Activated CD8-positive, alpha-beta memory T cell treated with anti-CD3 and anti-CD28 coated beads, Interleukin-2, amount 50 U/mL, for 1 hour (primary cell): ENCODE results near the gene GALT.
"Not testable (repeated sequence)": the region's sequence is repeated elsewhere in the genome, so short reads cannot be mapped to it uniquely, and the experiment has no call there.

ENCODE experiments used
- DNase-seq: peaks from one replicate; pipeline ENCODE4 v3.0.0-alpha.2; 2020; ENCODE audit errors: extremely low read depth

The GALT gene

DNA sequence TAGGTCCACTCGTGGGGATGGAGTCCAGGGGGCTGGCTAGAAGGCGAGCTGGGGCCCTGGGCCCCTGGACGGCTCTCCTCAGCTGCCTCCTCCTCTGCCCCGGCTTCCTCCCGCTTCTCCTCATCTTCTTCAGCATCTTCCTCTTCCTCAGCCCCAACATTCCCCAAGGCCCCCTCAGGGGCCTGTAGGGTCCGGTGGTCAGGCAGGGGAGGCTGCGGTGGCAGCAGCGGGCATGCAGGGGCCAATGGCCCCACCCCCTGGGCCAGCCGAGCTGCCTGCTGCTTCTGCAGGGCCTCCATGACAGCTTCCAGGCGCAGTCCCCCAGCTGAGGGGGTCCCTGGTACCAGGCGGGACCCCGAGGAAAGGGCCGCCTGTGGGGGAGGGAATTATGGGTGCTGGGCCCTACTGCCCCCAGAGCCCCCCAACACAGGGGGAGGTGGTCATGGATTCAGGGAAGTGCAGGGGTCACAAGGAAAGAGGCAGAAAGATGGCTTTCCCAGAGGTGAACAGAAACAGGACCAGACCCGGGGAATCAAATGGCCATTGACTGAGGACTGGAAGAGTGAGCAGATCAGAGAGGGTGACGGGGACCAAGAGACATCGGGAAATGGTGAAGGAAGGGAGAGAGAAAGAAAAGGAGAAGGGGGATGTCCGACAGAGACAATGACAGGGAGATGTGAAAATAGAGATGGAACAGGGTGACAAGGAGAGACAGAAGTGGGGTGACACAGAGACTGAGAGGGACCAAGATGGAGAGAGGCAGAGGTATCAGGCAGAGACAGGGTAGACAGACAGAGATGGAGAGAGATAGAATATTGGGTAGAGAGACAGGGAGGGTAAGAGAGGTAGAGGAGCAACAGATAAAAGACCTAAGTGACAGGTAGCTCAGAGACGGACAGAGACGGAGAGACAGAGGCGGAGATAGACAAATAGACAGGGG, 18.5 kb upstream of the GALT start:
- no peak for DNase-seq

DNA sequence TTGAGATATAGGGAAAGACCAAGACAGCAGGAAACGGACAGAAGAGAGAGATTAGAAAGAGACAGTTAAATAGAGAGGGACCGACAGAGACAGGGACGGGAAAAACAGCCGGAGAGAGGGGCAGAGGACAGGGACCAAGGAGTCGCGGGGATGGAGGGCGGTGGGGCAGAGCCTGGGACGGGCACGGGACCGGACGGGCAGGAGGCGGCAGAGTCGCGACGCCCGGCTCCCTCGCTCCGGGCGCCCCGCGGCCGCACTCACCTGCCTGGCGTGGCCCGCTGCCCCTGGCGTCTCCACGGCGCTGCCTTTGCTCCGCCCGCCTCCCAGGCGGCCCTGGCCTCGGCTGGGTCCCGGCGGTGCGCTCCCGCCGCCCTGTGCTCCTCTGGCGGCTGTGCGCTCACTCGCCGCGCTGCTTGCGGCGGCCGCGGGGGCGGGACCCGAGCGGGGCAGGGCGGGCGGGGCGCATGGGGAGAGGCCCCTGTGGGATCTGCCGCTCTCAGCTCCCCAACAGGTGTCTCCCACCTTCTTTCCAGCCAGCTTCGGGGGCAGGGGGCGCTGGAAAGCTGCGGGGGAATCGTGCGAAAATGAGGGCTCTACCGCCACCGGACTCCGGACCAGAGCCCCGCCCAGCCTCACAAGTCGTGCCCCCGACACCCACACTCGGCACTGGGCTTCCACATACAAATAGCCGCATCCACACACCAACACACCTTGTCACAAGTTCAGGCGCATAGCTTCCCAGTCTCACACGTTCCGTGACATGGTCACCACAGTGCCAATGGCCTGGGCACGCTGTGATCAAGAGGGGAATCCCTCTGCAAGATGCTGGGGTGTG, 17.6 kb upstream of the GALT start, which contains the start of gene ARID3C:
ARID3C (minus strand) TSS at position 411 of the 835 bp plus-strand sequence. CDS start 1,052 bp downstream, outside the sequence.
- no peak for DNase-seq

DNA sequence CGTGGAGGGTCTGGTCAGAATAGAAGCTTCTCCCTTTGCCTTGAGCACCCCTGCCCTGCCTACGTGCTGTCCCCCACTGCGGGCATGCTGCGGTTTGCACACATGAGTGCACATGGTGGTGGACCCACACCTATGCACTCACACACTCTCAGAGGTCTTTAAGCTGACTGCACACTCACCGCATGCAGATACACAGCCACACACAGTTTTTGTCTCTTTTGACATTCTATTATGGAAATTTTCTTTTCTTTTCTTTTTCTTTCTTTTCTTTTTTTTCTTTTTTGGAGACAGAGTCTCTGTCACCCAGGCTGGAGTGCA, 17.0 kb upstream of the GALT start:
- no peak for DNase-seq

DNA sequence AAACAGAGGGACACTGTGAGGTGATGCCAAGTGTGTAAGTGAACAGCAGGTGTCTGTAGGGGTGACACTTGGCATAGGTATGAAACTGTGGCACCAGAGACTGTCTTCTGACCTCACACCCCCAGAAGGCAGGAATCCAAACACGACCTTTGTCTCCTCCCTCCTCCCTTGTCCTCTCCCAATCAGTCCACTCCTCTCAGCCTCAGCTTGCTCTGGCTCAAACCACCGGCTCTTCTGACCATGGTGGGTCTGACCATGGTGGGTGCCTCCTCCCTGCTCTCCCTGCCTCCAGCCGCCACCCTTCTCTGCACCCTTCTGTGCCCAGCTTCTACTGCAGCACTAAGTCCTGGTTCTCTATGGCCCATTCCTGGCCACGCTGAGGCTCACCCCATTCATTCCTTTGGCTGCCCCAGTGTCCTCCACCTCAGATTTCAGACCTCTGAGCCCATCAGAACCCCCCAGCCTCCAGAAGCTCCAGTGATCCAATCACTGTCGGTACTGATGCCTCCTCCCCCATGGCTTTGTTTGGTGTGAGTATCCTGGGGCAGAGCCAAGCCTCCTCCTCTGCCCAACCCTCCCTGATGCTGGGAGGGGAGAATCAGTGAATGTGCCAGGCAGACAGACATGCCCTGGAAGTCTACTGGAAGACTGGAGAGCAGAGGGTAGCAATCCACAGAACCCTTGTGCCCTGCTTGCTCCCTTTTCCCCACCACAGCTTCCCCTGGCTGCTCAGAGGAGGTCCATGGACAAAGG, 15.9 kb upstream of the GALT start:
- DNase-seq: no peak

DNA sequence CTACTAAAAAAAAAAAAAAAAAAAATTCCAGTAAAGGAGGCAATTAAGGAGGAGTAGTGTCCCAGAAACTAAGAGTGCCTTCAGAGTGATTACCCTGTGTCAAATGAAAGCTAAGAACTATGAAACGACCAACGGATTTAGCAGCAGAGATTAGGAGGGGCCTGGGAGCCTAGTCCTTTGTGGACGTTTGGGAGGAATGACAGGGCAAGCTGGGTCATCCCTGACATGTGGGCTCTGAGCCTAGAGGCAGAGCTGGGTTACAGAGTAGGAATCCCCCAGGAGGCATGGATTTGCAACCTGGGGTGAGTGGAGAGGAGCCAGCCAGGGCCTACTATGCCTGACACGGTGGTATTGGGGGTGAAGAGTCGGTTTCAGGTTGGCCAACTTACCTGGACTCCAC, 13.3 kb upstream of the GALT start:
- no peak for DNase-seq

DNA sequence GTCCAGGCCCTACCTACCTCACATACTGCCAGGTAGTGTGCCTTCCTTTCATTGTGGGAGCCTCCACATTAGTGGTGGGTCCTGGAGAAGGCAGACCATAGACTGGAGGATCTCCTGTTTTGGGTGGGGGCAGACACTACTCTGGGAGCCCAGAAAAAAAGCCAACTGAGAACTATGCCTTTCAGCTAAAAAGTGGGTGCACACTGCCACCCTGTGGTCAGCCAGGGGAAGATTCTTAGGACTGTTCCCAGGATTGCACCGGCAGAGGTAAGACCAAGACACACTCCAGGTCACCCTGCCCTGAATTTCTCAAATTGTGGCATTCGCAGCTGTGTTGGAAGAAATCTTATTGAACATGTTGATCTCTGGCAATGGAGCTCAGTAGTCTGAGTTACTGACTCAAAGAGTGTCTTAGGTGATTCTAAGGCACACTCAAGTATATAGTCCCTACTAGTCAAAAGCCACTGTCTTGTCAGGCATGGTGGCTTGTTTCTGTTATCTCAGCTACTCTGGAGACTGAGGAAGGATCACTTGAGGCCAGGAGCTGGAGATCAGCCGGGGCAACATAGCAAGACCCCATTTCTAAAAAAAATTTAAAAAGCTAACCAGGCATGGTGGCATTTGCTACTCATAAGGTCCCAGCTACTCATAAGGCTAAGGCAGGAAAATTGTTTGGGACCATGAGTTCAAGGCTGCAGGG, 12.5 kb upstream of the GALT start:
- no peak for DNase-seq

DNA sequence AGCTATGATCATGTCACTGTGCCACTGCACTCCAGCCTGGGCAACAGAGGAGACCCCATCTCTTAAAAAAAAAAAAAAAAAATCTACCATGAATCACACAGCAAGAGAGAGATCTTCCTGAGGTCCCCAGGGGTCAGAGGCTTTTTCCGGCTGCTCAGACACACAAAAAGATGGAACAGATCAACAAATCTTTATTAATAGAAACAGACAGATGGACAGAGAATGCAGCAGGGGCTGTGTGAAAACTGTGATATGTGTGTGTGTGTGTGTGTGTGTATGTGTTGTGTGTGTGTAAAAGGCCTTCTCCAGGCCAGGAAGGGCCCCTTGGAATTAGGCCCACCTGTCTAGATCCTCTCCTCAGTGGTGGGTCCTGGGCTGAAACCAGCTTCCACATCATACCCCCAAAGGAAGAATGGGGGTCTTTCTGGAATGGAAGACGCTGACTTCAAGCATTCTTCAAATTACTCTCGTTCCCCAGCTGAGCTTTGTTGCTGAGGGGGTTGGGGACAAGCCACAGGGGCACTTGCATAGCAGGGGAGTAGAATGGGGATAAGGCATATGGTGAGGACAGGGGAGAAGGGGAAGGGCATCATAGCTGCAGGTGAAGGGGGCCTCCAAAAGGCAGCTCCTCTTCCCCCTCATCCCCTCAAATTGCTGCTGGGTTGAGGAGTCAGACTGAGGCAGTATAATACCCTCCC, 11.8 kb upstream of the GALT start:
- DNase-seq: no peak

DNA sequence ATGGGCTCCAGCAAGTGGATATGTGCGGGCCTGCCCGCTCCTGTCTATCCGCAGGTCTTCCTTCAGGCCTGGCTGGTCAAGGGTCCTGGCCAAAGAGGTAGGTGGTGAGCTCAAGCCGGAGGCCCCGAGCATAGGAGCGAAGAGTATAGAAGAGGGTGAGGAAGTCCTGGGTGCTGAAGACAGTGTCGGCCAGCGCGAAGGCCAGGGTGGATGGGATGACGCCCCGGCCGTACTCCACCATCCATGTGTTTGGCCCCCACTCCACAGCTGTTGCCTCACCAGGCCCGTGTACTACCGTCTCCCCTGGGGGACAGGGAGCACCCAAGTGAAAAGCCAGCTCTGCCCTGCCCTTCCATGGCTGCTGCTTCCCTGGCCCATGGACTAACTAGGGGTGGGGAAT, 10.9 kb upstream of the GALT start:
- DNase-seq: no peak

DNA sequence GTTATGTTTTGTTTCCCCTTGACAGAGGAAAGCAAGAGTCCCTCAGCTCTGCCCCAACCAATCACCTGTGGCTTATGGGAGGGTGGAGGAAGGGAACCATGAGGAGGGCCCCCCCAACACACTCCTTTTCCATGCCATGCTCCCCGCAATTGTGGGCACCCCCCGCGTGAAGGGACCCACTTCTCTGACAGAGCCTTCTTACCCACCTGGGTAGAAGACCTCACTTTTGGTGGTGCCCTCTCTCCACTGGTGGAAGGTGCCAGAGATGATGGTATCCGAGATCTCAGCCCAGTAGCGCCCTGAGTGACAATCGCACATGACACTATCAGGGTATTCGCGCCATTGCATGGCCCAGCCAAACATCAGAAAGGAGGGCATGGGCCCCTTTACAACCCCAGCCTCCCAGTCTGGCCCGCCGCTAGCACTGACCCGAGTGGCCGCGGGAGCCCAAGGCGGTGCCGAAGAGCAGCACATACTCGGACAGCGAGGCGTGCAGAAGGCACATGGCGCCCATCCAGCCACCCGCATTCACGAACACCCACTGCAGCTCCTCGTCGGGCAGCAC, 9.6 kb upstream of the GALT start:
- no peak for DNase-seq

DNA sequence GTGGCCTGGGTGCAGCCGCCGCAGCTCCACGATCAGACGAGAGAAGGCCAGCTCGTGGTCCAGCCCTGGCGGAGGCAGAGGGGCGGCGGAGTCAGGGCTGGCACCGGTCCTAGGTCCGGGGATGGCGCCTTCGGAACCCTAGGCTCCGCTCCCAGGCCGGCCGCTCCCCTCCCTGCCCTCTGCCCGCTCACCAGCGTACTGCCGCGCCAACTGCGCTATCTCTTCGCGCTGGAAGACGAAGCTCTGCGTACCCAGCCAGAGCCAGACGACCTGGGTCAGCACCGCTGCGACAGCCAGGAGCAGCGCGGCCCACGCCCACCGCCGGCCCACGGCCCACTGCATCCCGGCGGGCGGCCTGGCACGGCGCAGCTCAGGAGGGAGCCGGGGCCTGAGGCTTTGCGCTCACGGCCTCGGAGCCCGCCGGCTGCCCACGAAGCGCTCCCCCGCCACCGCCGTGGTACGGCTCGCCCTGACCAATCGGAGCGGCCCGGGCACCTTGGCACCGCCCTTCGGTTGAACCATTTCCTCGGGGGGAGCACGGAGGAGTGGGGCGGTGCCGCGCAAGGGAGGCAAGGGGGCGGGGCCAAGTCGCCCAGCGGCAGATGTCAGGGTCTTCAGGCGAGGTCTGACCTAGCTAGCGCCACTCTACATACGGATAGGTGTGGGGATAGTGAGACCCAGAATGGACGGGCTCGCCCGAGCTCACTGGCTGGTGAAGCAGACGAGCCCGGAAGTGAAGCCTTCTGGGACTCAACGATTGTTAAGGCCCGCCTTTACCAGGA, 8.9 kb upstream of the GALT start, which contains the start of gene SIGMAR1:
SIGMAR1 (minus strand) TSS at position 432 of the 782 bp plus-strand sequence; CDS start at position 342, 90 bp downstream.
- DNase-seq: peak; percentile 76

DNA sequence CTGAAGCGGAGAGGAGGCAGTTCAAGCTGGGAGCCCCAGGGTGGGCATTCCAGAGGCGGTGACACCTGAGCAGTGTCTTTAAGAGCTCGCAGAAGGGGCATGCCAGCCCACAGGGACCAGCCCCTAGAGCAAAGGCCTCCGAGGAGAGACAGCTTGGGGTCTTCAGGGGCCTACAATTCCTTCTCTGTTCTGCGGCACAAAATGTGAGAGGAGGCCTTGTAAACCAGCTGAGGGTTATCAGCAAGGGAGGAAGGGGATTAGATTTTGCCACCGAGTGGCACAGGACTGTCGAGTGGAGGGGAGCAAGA, 8.4 kb upstream of the GALT start:
- no peak for DNase-seq

DNA sequence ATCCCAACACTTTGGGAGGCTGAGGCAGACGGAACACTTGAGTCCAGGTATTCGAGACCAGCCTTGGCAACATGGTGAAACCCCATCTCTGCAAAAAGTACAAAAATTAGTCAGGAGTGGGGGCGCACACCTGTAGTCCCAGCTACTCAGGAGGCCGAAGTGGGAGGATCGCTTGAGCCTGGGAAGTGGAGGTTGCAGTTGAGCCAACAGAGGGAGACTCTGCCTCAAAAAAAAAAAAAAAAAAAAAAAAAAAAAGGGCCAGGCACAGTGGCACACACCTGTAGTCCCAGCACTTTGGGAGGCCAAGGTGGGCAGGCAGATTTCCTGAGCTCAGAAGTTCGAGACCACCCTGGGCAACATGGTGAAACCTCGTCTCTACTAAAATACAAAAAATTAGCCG, 7.2 kb upstream of the GALT start:
- DNase-seq: not testable (repeated sequence)

DNA sequence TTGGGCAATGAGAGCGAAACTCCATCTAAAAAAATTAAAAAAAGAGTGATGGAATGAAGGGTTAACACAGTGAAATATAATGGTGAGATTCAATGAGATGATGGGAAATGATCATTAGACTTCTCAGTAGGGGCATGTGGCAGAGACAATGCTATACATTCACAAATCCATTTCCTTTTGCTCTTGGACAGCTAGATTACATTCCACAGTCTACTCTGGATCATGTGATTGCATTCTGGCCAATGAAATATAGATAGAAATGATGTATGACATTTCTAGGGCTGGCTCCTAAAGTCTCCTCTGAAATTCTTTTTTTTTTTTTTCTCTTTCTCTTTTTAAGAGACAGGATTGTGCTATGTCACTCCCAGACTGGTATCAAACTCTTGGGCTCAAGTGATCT, 3.8 kb upstream of the GALT start:
- DNase-seq: no peak

DNA sequence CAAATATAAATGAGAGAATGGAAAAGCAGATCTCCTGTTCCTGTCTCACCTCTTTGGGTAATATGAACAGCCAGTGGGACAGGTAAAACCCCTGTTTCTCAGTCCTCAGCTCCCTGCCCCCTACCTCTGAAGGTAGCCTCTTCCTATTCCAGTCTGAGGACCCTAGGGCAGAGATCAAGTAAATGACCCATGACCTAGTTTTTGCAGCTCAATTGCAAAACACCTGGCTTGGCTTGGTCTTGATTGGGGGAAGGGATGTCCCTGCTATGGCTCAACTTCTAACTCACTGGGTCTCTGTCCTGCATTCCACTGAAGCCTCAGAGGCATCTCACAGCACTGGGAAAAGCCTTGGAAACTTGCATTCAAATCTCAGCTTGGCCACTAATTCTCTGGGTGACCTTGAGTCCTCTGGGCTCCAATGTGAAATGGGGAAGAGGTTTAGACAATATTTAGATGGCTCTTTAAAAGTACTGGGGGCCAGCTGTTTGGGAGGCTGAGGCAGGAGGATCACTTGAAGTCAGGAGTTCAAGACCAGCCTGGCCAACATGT, 1.6 kb upstream of the GALT start:
- no peak for DNase-seq

DNA sequence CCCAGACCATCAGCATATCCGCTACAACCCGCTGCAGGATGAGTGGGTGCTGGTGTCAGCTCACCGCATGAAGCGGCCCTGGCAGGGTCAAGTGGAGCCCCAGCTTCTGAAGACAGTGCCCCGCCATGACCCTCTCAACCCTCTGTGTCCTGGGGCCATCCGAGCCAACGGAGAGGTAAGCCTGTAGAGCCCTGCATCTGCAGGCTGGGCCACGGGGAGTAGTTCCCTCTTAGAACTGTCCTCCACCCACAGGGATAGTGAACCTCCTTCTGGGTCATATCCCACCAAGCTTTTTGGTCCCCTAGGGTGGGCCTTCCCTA, 569 bp downstream of the GALT start:
- DNase-seq: no peak

DNA sequence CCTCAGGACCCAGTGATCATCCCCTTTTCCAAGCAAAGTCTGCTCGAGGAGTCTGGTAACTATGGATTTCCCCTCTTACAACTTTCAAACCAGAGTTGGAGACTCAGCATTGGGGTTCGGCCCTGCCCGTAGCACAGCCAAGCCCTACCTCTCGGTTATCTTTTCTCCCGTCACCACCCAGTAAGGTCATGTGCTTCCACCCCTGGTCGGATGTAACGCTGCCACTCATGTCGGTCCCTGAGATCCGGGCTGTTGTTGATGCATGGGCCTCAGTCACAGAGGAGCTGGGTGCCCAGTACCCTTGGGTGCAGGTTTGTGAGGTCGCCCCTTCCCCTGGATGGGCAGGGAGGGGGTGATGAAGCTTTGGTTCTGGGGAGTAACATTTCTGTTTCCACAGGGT, 1.2 kb downstream of the GALT start:
- no peak for DNase-seq

DNA sequence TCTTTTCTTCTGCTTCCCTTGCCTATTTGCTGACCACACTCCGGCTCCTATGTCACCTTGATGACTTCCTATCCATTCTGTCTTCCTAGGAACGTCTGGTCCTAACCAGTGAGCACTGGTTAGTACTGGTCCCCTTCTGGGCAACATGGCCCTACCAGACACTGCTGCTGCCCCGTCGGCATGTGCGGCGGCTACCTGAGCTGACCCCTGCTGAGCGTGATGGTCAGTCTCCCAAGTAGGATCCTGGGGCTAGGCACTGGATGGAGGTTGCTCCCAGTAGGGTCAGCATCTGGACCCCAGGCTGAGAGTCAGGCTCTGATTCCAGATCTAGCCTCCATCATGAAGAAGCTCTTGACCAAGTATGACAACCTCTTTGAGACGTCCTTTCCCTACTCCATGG, 2.2 kb downstream of the GALT start:
- DNase-seq: no peak

DNA sequence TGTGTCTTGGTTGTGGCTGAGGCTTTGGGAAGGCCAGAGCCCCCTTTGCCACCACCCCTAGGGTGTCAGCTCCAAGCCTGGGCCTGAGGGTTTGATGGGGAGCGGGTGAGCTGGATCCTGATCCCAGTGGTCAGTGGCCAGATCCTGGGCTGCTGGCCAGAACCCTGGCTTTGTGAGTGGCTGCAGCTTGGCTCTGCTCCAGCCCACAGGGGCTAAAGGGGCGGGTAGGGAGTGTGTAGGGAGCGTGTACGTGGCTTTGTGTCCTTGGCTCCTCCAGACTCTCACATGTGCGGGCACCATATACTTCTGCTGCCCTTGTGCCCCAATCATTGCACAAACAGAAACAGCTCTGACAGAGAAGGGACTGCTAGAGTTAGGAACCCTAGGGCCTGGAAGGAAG, 4.3 kb downstream of the GALT start:
- DNase-seq: no peak

DNA sequence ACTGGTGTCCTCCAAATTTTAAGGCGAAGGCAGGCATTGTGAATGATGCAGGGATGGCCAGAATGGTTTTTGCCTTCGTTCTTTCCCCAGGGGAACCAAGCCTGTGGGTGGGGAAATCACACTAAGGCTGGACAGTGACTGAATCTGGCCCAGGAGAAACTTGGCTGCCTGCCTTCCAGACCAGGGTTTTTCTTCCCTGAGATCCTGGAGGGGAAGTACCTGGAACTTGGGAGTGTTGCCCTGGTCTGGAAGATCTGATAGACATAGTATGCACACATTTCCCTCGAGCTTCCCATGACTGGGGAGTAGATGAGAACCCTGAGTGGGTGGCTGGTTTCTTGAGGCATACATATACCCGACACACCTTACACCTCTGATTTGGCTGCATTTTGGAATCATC, 4.8 kb downstream of the GALT start:
- DNase-seq: no peak
